WTC11 (cell line): ENCODE results near the gene ADAT3. TPM values are rescaled to one million over a fixed set of nuclear protein-coding genes. Genes with fewer than 3 reads are reported as not detected.

Experiments used
- ATAC-seq: fragments of 200-7000 bp; cut with Tn5 transposase; 2 replicates; pipeline ENCODE4 v1.10.0; 2021; ENCODE audit warnings: mild to moderate bottlenecking, moderate library complexity
- CTCF ChIA-PET: fragments of 300-600 bp; sonication (Branson Sonifier 250); formaldehyde crosslinking; loops from one replicate; lab custom pipeline; 2021; ENCODE audit warnings: antibody characterized with exemption; lab: Charles Lee
- POLR2A ChIA-PET: fragments of 350-600 bp; sonication (Branson Sonifier 250); formaldehyde crosslinking; loops from one replicate; lab custom pipeline; 2021; ENCODE audit warnings: antibody characterized with exemption; lab: Charles Lee
- DNase-seq: peaks from one replicate; pipeline ENCODE4 v3.0.0; 2021; ENCODE audit warnings: low spot score
- H3K27ac Mint-ChIP-seq: 2 replicates; pipeline ENCODE4 v1.8.0; 2021; ENCODE audit warnings: mixed read lengths
- H3K27me3 Mint-ChIP-seq: 2 replicates; pipeline ENCODE4 v1.8.0; 2021; ENCODE audit warnings: low read depth, mild to moderate bottlenecking, moderate library complexity, mixed read lengths
- H3K36me3 Mint-ChIP-seq: 2 replicates; pipeline ENCODE4 v1.8.0; 2021; ENCODE audit warnings: mixed read lengths
- H3K4me1 Mint-ChIP-seq: 2 replicates; pipeline ENCODE4 v1.8.0; 2022; ENCODE audit warnings: mixed read lengths
- H3K4me3 Mint-ChIP-seq: 2 replicates; pipeline ENCODE4 v1.8.0; 2021; ENCODE audit warnings: mild to moderate bottlenecking, moderate library complexity, mixed read lengths
- H3K9me3 Mint-ChIP-seq: 2 replicates; pipeline ENCODE4 v1.8.0; 2021; ENCODE audit warnings: mixed read lengths
- ETV6 ChIP-seq: sonication (generic); formaldehyde crosslinking; IDR thresholded peaks from 2 replicates; pipeline ENCODE4 v1.8.1; 2022; ENCODE audit warnings: mild to moderate bottlenecking, missing genetic modification reagents
- IRF2 ChIP-seq: sonication (generic); formaldehyde crosslinking; IDR thresholded peaks from 2 replicates; pipeline ENCODE4 v1.8.0; 2022; ENCODE audit warnings: low read depth, missing genetic modification reagents, borderline replicate concordance
- MXD4 ChIP-seq: fragments of 250-450 bp; sonication (Bioruptor Pico); IDR thresholded peaks from 2 replicates; pipeline ENCODE4 v1.8.0; 2021; ENCODE audit warnings: mild to moderate bottlenecking, moderate library complexity, borderline replicate concordance
- ZNF138 ChIP-seq: sonication (generic); formaldehyde crosslinking; conservative IDR thresholded peaks from 2 replicates; pipeline ENCODE4 v1.8.1; 2022; ENCODE audit warnings: mild to moderate bottlenecking, moderate library complexity, missing genetic modification reagents
- ZNF232 ChIP-seq: sonication (generic); formaldehyde crosslinking; IDR thresholded peaks from 2 replicates; pipeline ENCODE4 v1.8.0; 2022; ENCODE audit warnings: mild to moderate bottlenecking, missing genetic modification reagents
- ZNF425 ChIP-seq: fragments of 250-450 bp; sonication (Bioruptor Pico); conservative IDR thresholded peaks from 2 replicates; pipeline ENCODE4 v1.9.0; 2021; ENCODE audit warnings: mild to moderate bottlenecking
- ZNF512 ChIP-seq: sonication (generic); formaldehyde crosslinking; IDR thresholded peaks from 2 replicates; pipeline ENCODE4 v1.8.1; 2022; ENCODE audit warnings: missing genetic modification reagents, borderline replicate concordance
- total RNA-seq: library from RNA; stranded (reverse); gene quantifications from 3 replicates; pipeline ENCODE4 v1.2.3, GENCODE V29; 2021
- TF ChIP-seq, protein P1 (sequence below): sonication (generic); formaldehyde crosslinking; IDR thresholded peaks from 2 replicates; pipeline ENCODE4 v1.8.1; 2022; ENCODE audit warnings: mild to moderate bottlenecking, moderate library complexity, missing genetic modification reagents
- TF ChIP-seq, protein P2 (sequence below): sonication (generic); formaldehyde crosslinking; IDR thresholded peaks from 2 replicates; pipeline ENCODE4 v1.8.0; 2023; ENCODE audit warnings: missing genetic modification reagents, mild to moderate bottlenecking, borderline replicate concordance

ADAT3 gene
- total RNA-seq, 1 experiment from 2014 or later = 20.3 TPM

GRCh38 chr19:1953037-1953436 lies 47.8 kb downstream of the ADAT3 start:
- H3K27ac Mint-ChIP-seq = no peak overlapping the region
- POLR2A ChIA-PET = no interaction called here
- no peak for TF ChIP-seq IRF2 (CRISPR knock-in tag)
- TF ChIP-seq, all 79 proteins: peak for 0
- Mint-ChIP-seq H3K27me3 (no peaks in the 10 kb centered on the region), H3K36me3 (peaks cover 3% of the 10 kb centered on the region; the same call in 1 of the 2 replicates), H3K4me3 (no peak overlapping the region), H3K4me1 (peaks cover 4% of the 10 kb centered on the region; the same call in 1 of the 2 replicates), H3K9me3 (no peaks in the 10 kb centered on the region)
- ATAC-seq = no peak
- no peak for DNase-seq
- CTCF ChIA-PET = interaction anchor here (0.6 to 1.5 kb wide), 3 partner anchors 23 to 363 kb away, joined by 3 read pairs; no protein-coding TSS in a partner anchor

DNA sequence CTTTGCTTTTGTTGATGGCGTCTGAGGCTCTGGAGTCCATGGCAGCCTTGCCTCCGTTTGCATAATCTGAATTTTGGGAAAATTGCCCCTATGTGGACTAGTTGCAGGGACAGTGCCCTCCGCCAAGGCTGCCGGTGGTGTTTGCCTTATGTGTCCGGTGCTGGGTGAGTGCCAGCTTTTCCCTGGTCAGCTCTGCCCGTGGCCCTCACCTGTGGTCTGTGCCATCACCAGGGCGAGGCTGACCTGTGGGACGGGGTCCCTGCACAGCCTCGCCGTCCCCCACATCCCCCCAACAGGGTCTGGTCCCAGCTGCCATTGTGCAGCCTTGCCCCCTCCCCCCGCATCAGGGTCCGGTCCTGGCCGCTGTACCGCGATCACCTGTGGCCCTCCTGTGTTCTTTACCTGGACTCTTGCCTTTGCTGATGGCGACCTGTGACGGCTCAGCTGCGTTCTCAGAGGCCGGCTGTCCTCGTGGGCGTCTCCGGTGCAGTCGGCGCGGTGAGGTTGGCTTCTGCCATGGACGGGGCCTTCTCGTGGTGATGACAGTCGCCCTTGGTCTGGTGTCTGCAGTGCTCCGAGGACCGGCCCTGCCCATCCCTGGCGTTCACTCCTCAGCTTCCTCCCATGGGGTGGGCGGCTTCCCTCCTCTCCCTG lies 48.4 kb downstream of the ADAT3 start:
- no peak for ATAC-seq
- CTCF ChIA-PET = interaction anchor here (0.7 to 1.5 kb wide), 4 partner anchors 8 to 362 kb away, joined by 3 to 4 read pairs (median 3); no protein-coding TSS in a partner anchor
- no peaks in the 10 kb centered on the region for H3K27me3 Mint-ChIP-seq
- H3K4me1 Mint-ChIP-seq = peaks cover 4% of the 10 kb centered on the region; the same call in 1 of the 2 replicates
- POLR2A ChIA-PET = no interaction called here
- H3K27ac Mint-ChIP-seq = no peak overlapping the region
- no peak overlapping the region for H3K4me3 Mint-ChIP-seq
- no peak for DNase-seq
- peaks cover 3% of the 10 kb centered on the region; the same call in 1 of the 2 replicates for H3K36me3 Mint-ChIP-seq
- no peak for TF ChIP-seq MXD4
- TF ChIP-seq ETV6 = no peak
- TF ChIP-seq, protein P1, sequence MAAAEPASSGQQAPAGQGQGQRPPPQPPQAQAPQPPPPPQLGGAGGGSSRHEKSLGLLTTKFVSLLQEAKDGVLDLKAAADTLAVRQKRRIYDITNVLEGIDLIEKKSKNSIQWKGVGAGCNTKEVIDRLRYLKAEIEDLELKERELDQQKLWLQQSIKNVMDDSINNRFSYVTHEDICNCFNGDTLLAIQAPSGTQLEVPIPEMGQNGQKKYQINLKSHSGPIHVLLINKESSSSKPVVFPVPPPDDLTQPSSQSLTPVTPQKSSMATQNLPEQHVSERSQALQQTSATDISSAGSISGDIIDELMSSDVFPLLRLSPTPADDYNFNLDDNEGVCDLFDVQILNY (CRISPR knock-in tag) = no peak
- TF ChIP-seq ZNF232 = no peak
- TF ChIP-seq ZNF425 = no peak
- TF ChIP-seq ZNF512 (CRISPR knock-in tag) = no peak
- TF ChIP-seq, protein P2, sequence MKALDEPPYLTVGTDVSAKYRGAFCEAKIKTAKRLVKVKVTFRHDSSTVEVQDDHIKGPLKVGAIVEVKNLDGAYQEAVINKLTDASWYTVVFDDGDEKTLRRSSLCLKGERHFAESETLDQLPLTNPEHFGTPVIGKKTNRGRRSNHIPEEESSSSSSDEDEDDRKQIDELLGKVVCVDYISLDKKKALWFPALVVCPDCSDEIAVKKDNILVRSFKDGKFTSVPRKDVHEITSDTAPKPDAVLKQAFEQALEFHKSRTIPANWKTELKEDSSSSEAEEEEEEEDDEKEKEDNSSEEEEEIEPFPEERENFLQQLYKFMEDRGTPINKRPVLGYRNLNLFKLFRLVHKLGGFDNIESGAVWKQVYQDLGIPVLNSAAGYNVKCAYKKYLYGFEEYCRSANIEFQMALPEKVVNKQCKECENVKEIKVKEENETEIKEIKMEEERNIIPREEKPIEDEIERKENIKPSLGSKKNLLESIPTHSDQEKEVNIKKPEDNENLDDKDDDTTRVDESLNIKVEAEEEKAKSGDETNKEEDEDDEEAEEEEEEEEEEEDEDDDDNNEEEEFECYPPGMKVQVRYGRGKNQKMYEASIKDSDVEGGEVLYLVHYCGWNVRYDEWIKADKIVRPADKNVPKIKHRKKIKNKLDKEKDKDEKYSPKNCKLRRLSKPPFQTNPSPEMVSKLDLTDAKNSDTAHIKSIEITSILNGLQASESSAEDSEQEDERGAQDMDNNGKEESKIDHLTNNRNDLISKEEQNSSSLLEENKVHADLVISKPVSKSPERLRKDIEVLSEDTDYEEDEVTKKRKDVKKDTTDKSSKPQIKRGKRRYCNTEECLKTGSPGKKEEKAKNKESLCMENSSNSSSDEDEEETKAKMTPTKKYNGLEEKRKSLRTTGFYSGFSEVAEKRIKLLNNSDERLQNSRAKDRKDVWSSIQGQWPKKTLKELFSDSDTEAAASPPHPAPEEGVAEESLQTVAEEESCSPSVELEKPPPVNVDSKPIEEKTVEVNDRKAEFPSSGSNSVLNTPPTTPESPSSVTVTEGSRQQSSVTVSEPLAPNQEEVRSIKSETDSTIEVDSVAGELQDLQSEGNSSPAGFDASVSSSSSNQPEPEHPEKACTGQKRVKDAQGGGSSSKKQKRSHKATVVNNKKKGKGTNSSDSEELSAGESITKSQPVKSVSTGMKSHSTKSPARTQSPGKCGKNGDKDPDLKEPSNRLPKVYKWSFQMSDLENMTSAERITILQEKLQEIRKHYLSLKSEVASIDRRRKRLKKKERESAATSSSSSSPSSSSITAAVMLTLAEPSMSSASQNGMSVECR (CRISPR knock-in tag) = no peak
- H3K9me3 Mint-ChIP-seq = no peaks in the 10 kb centered on the region

GRCh38 chr19:1954532-1954933 lies 49.3 kb downstream of the ADAT3 start:
- no peak for ATAC-seq
- no peak overlapping the region for H3K27ac Mint-ChIP-seq
- TF ChIP-seq, protein P2 (CRISPR knock-in tag) = no peak
- no peak for TF ChIP-seq ZNF138 (CRISPR knock-in tag)
- TF ChIP-seq, all 79 proteins: peak for 0
- Mint-ChIP-seq H3K9me3 (no peaks in the 10 kb centered on the region), H3K27me3 (no peaks in the 10 kb centered on the region), H3K36me3 (no peaks in the 10 kb centered on the region), H3K4me3 (no peak overlapping the region), H3K4me1 (peaks cover 4% of the 10 kb centered on the region; the same call in 1 of the 2 replicates)
- ChIA-PET CTCF (interaction anchor here (1.4 to 1.5 kb wide), 2 partner anchors 9 to 129 kb away, joined by 3 to 4 read pairs; no protein-coding TSS in a partner anchor), POLR2A (no interaction called here)
- no peak for DNase-seq
